ENCODE measurements around the gene PRCP.

The PRCP gene

GRCh38 chr11:82782825-82783374, 117.3 kb downstream of the PRCP start:
- no peak overlapping the region for H2AK5ac ChIP-seq (ENCODE audit: low read length, severe bottlenecking)
- no peak overlapping the region for H4K91ac ChIP-seq (ENCODE audit: low read length)
- 81% methylated on average over 1 of the region's 1 CpG for WGBS
- no peak overlapping the region for H3K4ac ChIP-seq (ENCODE audit: low read depth in 1 of 2, low read length in 2 of 2)
- H3K27ac ChIP-seq (ENCODE audit: low read length, poor library complexity, severe bottlenecking): no peak overlapping the region
- no peak overlapping the region for H2BK15ac ChIP-seq (ENCODE audit: low read depth, poor library complexity, severe bottlenecking)
- no peak overlapping the region for H2BK12ac ChIP-seq (ENCODE audit: low read length in 2 of 2)
- no peak overlapping the region for H2BK120ac ChIP-seq (ENCODE audit: low read depth, low read length)
- no peaks in the 10 kb centered on the region for H3K79me1 ChIP-seq (replicated peaks; ENCODE audit: low read length, poor library complexity, severe bottlenecking)
- no peaks in the 10 kb centered on the region for H3K36me3 ChIP-seq (ENCODE audit: control insufficient read depth in 1 of 2, insufficient read depth in 2 of 2, low read depth in 1 of 2, low read length in 2 of 2)
- no peaks in the 10 kb centered on the region for H3K27me3 ChIP-seq (ENCODE audit: control insufficient read depth in 1 of 2, insufficient read depth in 1 of 2, low read length in 2 of 2)
- no peak overlapping the region for H3K14ac ChIP-seq (ENCODE audit: low read length in 2 of 2)
- no peak overlapping the region for H3K4me3 ChIP-seq (ENCODE audit: insufficient read depth in 1 of 2, low read depth in 1 of 2, low read length in 2 of 2)
- no peak overlapping the region for H2AFZ ChIP-seq (ENCODE audit: low read depth, low read length)
- DNase-seq: no peak
- peaks cover 3% of the 10 kb centered on the region for H3K9me3 ChIP-seq (ENCODE audit: control insufficient read depth, low read length)
- H4K8ac ChIP-seq (ENCODE audit: low read length): no peak overlapping the region
- no peak overlapping the region for H3K4me2 ChIP-seq (ENCODE audit: low read length, poor library complexity, severe bottlenecking)
- no peaks in the 10 kb centered on the region for H3K4me1 ChIP-seq (ENCODE audit: control insufficient read depth, insufficient read depth, low read depth, low read length)
- no peak overlapping the region for H3K18ac ChIP-seq (ENCODE audit: low read depth in 1 of 2, low read length in 2 of 2)
- H3K9ac ChIP-seq (ENCODE audit: low read length): no peak overlapping the region
- no peak overlapping the region for H2BK5ac ChIP-seq (ENCODE audit: low read depth, low read length, poor library complexity, severe bottlenecking)
- H3K23ac ChIP-seq (ENCODE audit: low read length in 2 of 2): no peak overlapping the region

DNA sequence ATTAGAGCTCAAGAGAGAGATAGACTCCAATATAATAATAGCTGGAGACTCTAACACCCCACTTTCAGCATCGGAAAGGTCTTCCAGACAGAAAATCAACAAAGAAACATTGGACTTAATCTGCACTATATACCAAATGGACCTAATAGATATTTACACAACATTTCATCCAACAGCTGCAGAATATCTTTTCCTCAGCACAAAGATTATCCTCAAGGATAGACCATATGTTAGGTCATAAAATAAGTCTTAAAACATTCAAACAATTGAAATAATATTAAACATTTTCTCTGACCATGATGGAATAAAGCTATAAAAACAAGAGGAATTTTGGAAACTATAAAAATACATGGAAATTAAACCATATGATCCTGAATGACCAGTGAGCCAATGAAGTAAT, 121.5 kb downstream of the PRCP start:
- Histone ChIP-seq H3K4me1 (ENCODE audit: control insufficient read depth, insufficient read depth, low read depth, low read length) (peaks cover 3% of the 10 kb centered on the region), H4K91ac (ENCODE audit: low read length) (no peak overlapping the region), H2BK15ac (ENCODE audit: low read depth, poor library complexity, severe bottlenecking) (no peak overlapping the region), H2AFZ (ENCODE audit: low read depth, low read length) (no peak overlapping the region), H4K8ac (ENCODE audit: low read length) (no peak overlapping the region), H3K9me3 (ENCODE audit: control insufficient read depth, low read length) (peaks cover 14% of the 10 kb centered on the region), H3K23ac (ENCODE audit: low read length in 2 of 2) (no peak overlapping the region), H3K27me3 (ENCODE audit: control insufficient read depth in 1 of 2, insufficient read depth in 1 of 2, low read length in 2 of 2) (no peaks in the 10 kb centered on the region), H3K79me1 (replicated peaks; ENCODE audit: low read length, poor library complexity, severe bottlenecking) (no peaks in the 10 kb centered on the region), H3K27ac (ENCODE audit: low read length, poor library complexity, severe bottlenecking) (no peak overlapping the region), H3K4me3 (ENCODE audit: insufficient read depth in 1 of 2, low read depth in 1 of 2, low read length in 2 of 2) (no peak overlapping the region), H2BK12ac (ENCODE audit: low read length in 2 of 2) (no peak overlapping the region), H3K4ac (ENCODE audit: low read depth in 1 of 2, low read length in 2 of 2) (no peak overlapping the region), H3K9ac (ENCODE audit: low read length) (no peak overlapping the region), H2BK5ac (ENCODE audit: low read depth, low read length, poor library complexity, severe bottlenecking) (no peak overlapping the region), H3K36me3 (ENCODE audit: control insufficient read depth in 1 of 2, insufficient read depth in 2 of 2, low read depth in 1 of 2, low read length in 2 of 2) (no peaks in the 10 kb centered on the region), H3K4me2 (ENCODE audit: low read length, poor library complexity, severe bottlenecking) (no peak overlapping the region), H2AK5ac (ENCODE audit: low read length, severe bottlenecking) (no peak overlapping the region), H3K14ac (ENCODE audit: low read length in 2 of 2) (no peak overlapping the region), H2BK120ac (ENCODE audit: low read depth, low read length) (no peak overlapping the region), H3K18ac (ENCODE audit: low read depth in 1 of 2, low read length in 2 of 2) (no peak overlapping the region)
- 89% methylated on average over 1 of the region's 1 CpG for WGBS
- no peak for DNase-seq

- Histone ChIP-seq H2AFZ (ENCODE audit: low read depth, low read length) (no peak overlapping the region), H2BK15ac (ENCODE audit: low read depth, poor library complexity, severe bottlenecking) (no peak overlapping the region), H4K8ac (ENCODE audit: low read length) (no peak overlapping the region), H3K4ac (ENCODE audit: low read depth in 1 of 2, low read length in 2 of 2) (no peak overlapping the region), H3K23ac (ENCODE audit: low read length in 2 of 2) (no peak overlapping the region), H2BK120ac (ENCODE audit: low read depth, low read length) (no peak overlapping the region), H3K4me3 (ENCODE audit: insufficient read depth in 1 of 2, low read depth in 1 of 2, low read length in 2 of 2) (no peak overlapping the region), H3K79me1 (replicated peaks; ENCODE audit: low read length, poor library complexity, severe bottlenecking) (no peaks in the 10 kb centered on the region), H2BK5ac (ENCODE audit: low read depth, low read length, poor library complexity, severe bottlenecking) (no peak overlapping the region), H3K4me1 (ENCODE audit: control insufficient read depth, insufficient read depth, low read depth, low read length) (peaks cover 3% of the 10 kb centered on the region), H3K9ac (ENCODE audit: low read length) (no peak overlapping the region), H3K36me3 (ENCODE audit: control insufficient read depth in 1 of 2, insufficient read depth in 2 of 2, low read depth in 1 of 2, low read length in 2 of 2) (no peaks in the 10 kb centered on the region), H3K18ac (ENCODE audit: low read depth in 1 of 2, low read length in 2 of 2) (no peak overlapping the region), H2AK5ac (ENCODE audit: low read length, severe bottlenecking) (no peak overlapping the region), H3K9me3 (ENCODE audit: control insufficient read depth, low read length) (peaks cover 10% of the 10 kb centered on the region), H3K27ac (ENCODE audit: low read length, poor library complexity, severe bottlenecking) (no peak overlapping the region), H3K14ac (ENCODE audit: low read length in 2 of 2) (no peak overlapping the region), H3K27me3 (ENCODE audit: control insufficient read depth in 1 of 2, insufficient read depth in 1 of 2, low read length in 2 of 2) (no peaks in the 10 kb centered on the region), H4K91ac (ENCODE audit: low read length) (no peak overlapping the region), H3K4me2 (ENCODE audit: low read length, poor library complexity, severe bottlenecking) (no peak overlapping the region), H2BK12ac (ENCODE audit: low read length in 2 of 2) (no peak overlapping the region)
- DNase-seq: peak; percentile 6
- 90% methylated on average over 2 of the region's 2 CpGs for WGBS
These were observed 123.9 kb downstream of the PRCP start for GRCh38 chr11:82776377-82776776.

DNA sequence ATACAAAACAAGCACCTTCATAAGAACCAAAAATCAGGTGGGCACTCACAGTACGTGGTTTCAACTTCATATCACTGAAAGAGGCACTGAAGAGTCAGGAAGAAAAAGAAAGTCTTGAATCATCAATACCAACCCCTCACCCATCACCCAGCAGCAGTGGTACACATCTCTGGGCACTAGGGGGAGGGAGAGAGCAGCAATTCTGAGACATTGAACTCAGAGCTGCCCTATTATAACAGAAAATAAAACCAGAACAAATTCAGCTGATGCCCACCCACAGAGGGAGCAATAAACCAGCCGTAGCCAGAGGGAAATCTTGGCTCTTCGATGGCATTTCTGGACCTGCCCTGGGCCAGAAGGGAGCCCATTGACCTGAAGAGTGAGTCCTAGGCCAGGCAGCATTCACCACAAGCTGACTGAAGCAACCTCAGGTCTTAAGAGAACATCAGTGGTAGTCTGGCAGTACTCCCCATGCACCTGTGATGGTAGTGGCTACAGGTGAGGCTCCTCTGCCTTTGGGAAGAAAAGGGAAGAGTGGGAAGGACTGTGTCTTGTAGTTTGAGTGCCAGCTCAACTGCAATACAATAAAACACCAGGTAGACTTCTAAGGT, 124.4 kb downstream of the PRCP start:
- no peaks in the 10 kb centered on the region for H3K79me1 ChIP-seq (replicated peaks; ENCODE audit: low read length, poor library complexity, severe bottlenecking)
- no peak overlapping the region for H4K8ac ChIP-seq (ENCODE audit: low read length)
- no peak overlapping the region for H3K27ac ChIP-seq (ENCODE audit: low read length, poor library complexity, severe bottlenecking)
- H2BK15ac ChIP-seq (ENCODE audit: low read depth, poor library complexity, severe bottlenecking): no peak overlapping the region
- no peak overlapping the region for H2BK120ac ChIP-seq (ENCODE audit: low read depth, low read length)
- no peak overlapping the region for H3K23ac ChIP-seq (ENCODE audit: low read length in 2 of 2)
- no peak overlapping the region for H2AK5ac ChIP-seq (ENCODE audit: low read length, severe bottlenecking)
- H3K4me2 ChIP-seq (ENCODE audit: low read length, poor library complexity, severe bottlenecking): no peak overlapping the region
- H3K4ac ChIP-seq (ENCODE audit: low read depth in 1 of 2, low read length in 2 of 2): no peak overlapping the region
- no peak overlapping the region for H3K18ac ChIP-seq (ENCODE audit: low read depth in 1 of 2, low read length in 2 of 2)
- H3K4me3 ChIP-seq (ENCODE audit: insufficient read depth in 1 of 2, low read depth in 1 of 2, low read length in 2 of 2): peak overlapping the region in 1 of 2 experiments; percentile 9
- H2BK5ac ChIP-seq (ENCODE audit: low read depth, low read length, poor library complexity, severe bottlenecking): no peak overlapping the region
- H3K4me1 ChIP-seq (ENCODE audit: control insufficient read depth, insufficient read depth, low read depth, low read length): peaks cover 3% of the 10 kb centered on the region
- peak overlapping the region; percentile 51 for H3K9ac ChIP-seq (ENCODE audit: low read length)
- no peak overlapping the region for H2AFZ ChIP-seq (ENCODE audit: low read depth, low read length)
- peaks cover 10% of the 10 kb centered on the region for H3K9me3 ChIP-seq (ENCODE audit: control insufficient read depth, low read length)
- H3K14ac ChIP-seq (ENCODE audit: low read length in 2 of 2): no peak overlapping the region
- DNase-seq: peak; percentile 58
- H4K91ac ChIP-seq (ENCODE audit: low read length): peak overlapping the region; percentile 48
- H2BK12ac ChIP-seq (ENCODE audit: low read length in 2 of 2): no peak overlapping the region
- H3K36me3 ChIP-seq (ENCODE audit: control insufficient read depth in 1 of 2, insufficient read depth in 2 of 2, low read depth in 1 of 2, low read length in 2 of 2): no peaks in the 10 kb centered on the region
- no peaks in the 10 kb centered on the region for H3K27me3 ChIP-seq (ENCODE audit: control insufficient read depth in 1 of 2, insufficient read depth in 1 of 2, low read length in 2 of 2)
- WGBS: 40% methylated on average over 3 of the region's 3 CpGs
